Measurements from ENCODE around the gene DPPA4. TPM values are rescaled to one million over a fixed set of nuclear protein-coding genes. Genes with fewer than 3 reads are reported as not detected.

Gene DPPA4
- total and polyA plus RNA-seq, 3 donors from 2014 or later: 8.8 to 16.9 (median 14.6) TPM

DNA sequence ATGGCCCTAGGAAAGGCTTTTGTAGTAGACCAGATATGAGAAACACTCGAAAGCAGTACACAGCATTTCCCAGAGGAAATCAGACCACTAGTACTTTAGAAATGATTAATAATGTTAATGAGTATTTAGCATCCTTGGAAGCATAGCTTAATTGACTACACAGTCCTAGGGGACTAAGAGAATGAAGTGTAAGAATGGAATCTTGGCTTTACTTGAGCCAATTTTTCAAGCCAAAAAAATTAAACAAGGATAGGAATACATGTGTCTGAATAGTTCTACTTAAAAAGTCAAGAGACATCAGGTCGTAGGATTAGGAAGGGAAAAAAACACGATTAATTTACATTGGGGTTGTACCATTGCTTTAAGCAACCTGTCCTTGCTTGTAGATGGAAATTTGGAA, 59.2 kb downstream of the DPPA4 start:
- WGBS, 2 donors: 45 to 54% methylated on average over 3 of the region's 3 CpGs
- Histone ChIP-seq H3K9me3 (no peaks in the 10 kb centered on the region), H3K36me3 (ENCODE audit: low read depth, missing control alignments) (no peaks in the 10 kb centered on the region), H3K27ac (no peak overlapping the region), H3K4me1 (no peaks in the 10 kb centered on the region), H3K4me3 (no peak overlapping the region), H3K27me3 (no peaks in the 10 kb centered on the region)
- TF ChIP-seq POLR2A (IDR thresholded peaks at IDR 0.05): no peak
- TF ChIP-seq, protein P1, sequence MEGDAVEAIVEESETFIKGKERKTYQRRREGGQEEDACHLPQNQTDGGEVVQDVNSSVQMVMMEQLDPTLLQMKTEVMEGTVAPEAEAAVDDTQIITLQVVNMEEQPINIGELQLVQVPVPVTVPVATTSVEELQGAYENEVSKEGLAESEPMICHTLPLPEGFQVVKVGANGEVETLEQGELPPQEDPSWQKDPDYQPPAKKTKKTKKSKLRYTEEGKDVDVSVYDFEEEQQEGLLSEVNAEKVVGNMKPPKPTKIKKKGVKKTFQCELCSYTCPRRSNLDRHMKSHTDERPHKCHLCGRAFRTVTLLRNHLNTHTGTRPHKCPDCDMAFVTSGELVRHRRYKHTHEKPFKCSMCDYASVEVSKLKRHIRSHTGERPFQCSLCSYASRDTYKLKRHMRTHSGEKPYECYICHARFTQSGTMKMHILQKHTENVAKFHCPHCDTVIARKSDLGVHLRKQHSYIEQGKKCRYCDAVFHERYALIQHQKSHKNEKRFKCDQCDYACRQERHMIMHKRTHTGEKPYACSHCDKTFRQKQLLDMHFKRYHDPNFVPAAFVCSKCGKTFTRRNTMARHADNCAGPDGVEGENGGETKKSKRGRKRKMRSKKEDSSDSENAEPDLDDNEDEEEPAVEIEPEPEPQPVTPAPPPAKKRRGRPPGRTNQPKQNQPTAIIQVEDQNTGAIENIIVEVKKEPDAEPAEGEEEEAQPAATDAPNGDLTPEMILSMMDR (IDR thresholded peaks at IDR 0.05): no peak
- no peak for DNase-seq
- intact Hi-C loops (cut with DNase I; ENCODE audit: low total_unique reads): no loop called here

Small RNA genes lying within 50 kb of the gene (small RNA-seq; reads per million reads assigned to genes)
- 0 reads per million in 2 donors for gene AC124945.1
- 0 reads per million in 2 donors for gene RF00017

Other genes starting within 250 kb of the DPPA4 start
- 10 to 100 TPM; 16.0 to 19.4 TPM for gene MORC1, start 219.4 kb downstream of the DPPA4 start, total RNA-seq
- 15.4 TPM for gene MORC1, start 219.4 kb downstream of the DPPA4 start, polyA plus RNA-seq (ENCODE audit: insufficient read depth, low read depth, low replicate concordance)
- gene C3orf85, start 200.8 kb downstream of the DPPA4 start, total RNA-seq: not detected
- gene C3orf85, start 200.8 kb downstream of the DPPA4 start, polyA plus RNA-seq (ENCODE audit: insufficient read depth, low read depth, low replicate concordance): 2.2 TPM
- 10 to 100 TPM in 1 of 2 donors, 1 to 10 TPM in 1; 6.6 to 10.2 TPM for gene DPPA2, start 21.0 kb downstream of the DPPA4 start, total RNA-seq
- gene DPPA2, start 21.0 kb downstream of the DPPA4 start, polyA plus RNA-seq (ENCODE audit: insufficient read depth, low read depth, low replicate concordance): 4.9 TPM